HEK293 (cell line): ENCODE measurements around the gene SLCO1B3.

Experiments
- CTCF ChIA-PET: fragments of 350-600 bp; formaldehyde crosslinking; extraction: SDS; loops from one replicate; lab custom pipeline; 2021; ENCODE audit warnings: antibody characterized with exemption; lab: Yijun Ruan, JAX
- POLR2A ChIA-PET: fragments of 300-600 bp; formaldehyde crosslinking; extraction: SDS; loops from one replicate; lab custom pipeline; 2020; ENCODE audit warnings: antibody characterized with exemption, inconsistent platforms; lab: Yijun Ruan, JAX
- H3K27ac ChIP-seq: fragments of 200-500 bp; sonication (Bioruptor generic); 2 replicates; pipeline ENCODE4 v1.5.1; 2014; ENCODE audit warnings: low read depth, low read length, control low read depth, inconsistent platforms; ENCODE audit errors: extremely low read depth
- H3K36me3 ChIP-seq, 2 experiments: fragments of 200-500 bp in 1 of 2; sonication (Bioruptor generic) in 1 of 2; 1 replicate in 1 of 2; 2 replicates in 1 of 2; pipeline ENCODE4 v1.5.1; 2014 to 2017; ENCODE audit warnings: inconsistent platforms in 2 of 2, low read length in 2 of 2; ENCODE audit not compliant: control insufficient read depth in 2 of 2, insufficient read depth in 1 of 2
- H3K4me1 ChIP-seq: fragments of 200-500 bp; sonication (Bioruptor generic); 2 replicates; pipeline ENCODE4 v1.5.1; 2014; ENCODE audit warnings: mild to moderate bottlenecking, low read length, inconsistent platforms; ENCODE audit not compliant: control insufficient read depth, insufficient read depth
- H3K4me3 ChIP-seq: 2 replicates; pipeline ENCODE4 v1.5.1; 2011; ENCODE audit warnings: low read depth, mild to moderate bottlenecking, control low read depth, low read length, moderate library complexity
- H3K9me3 ChIP-seq: fragments of 200-500 bp; sonication (Bioruptor generic); 2 replicates; pipeline ENCODE4 v1.5.1; 2014; ENCODE audit warnings: low read depth, low read length, inconsistent platforms; ENCODE audit not compliant: control insufficient read depth, insufficient read depth
- IKZF3 ChIP-seq: fragments of 450-650 bp; IDR thresholded peaks from 2 replicates; pipeline ENCODE4 v1.5.0; 2018; ENCODE audit warnings: missing biosample characterization, mild to moderate bottlenecking, missing genetic modification characterization, moderate library complexity
- ZBTB17 ChIP-seq: fragments of 450-650 bp; formaldehyde crosslinking; IDR thresholded peaks from 2 replicates; pipeline ENCODE4 v1.5.1; 2016; ENCODE audit warnings: missing biosample characterization, missing genetic modification characterization
- ZNF292 ChIP-seq: fragments of 450-650 bp; formaldehyde crosslinking; IDR thresholded peaks from 2 replicates; pipeline ENCODE4 v1.5.1; 2016; ENCODE audit warnings: low read depth, missing biosample characterization, missing genetic modification characterization, borderline replicate concordance
- ZNF529 ChIP-seq: fragments of 450-650 bp; formaldehyde crosslinking; IDR thresholded peaks from 2 replicates; pipeline ENCODE4 v1.5.1; 2017; ENCODE audit warnings: missing genetic modification characterization, missing biosample characterization; ENCODE audit not compliant: insufficient replicate concordance
- ZNF571 ChIP-seq: fragments of 450-650 bp; formaldehyde crosslinking; IDR thresholded peaks from 2 replicates; pipeline ENCODE4 v1.5.0; 2017; ENCODE audit warnings: missing biosample characterization, missing genetic modification characterization
- ZNF610 ChIP-seq: fragments of 450-650 bp; formaldehyde crosslinking; IDR thresholded peaks from 2 replicates; pipeline ENCODE4 v1.5.1; 2016; ENCODE audit warnings: missing biosample characterization, missing genetic modification characterization, borderline replicate concordance
- ZNF747 ChIP-seq: fragments of 450-650 bp; formaldehyde crosslinking; IDR thresholded peaks from 2 replicates; pipeline ENCODE4 v1.5.1; 2016; ENCODE audit warnings: missing biosample characterization, missing genetic modification characterization
- ZNF792 ChIP-seq: fragments of 450-650 bp; formaldehyde crosslinking; IDR thresholded peaks from 2 replicates; pipeline ENCODE4 v1.5.1; 2016; ENCODE audit warnings: missing biosample characterization, missing genetic modification characterization
- TF ChIP-seq, protein P1 (sequence below): fragments of 450-650 bp; formaldehyde crosslinking; IDR thresholded peaks from 2 replicates; pipeline ENCODE4 v1.5.1; 2016; ENCODE audit warnings: missing biosample characterization, missing genetic modification characterization
- TF ChIP-seq, protein P2 (sequence below): IDR thresholded peaks from 2 replicates; pipeline ENCODE4 v1.6.1; 2011; ENCODE audit warnings: mild to moderate bottlenecking, low read depth, low read length, borderline replicate concordance
- TF ChIP-seq, protein P3 (sequence below): fragments of 450-650 bp; formaldehyde crosslinking; IDR thresholded peaks from 2 replicates; pipeline ENCODE4; 2016; ENCODE audit warnings: missing biosample characterization, missing genetic modification characterization

SLCO1B3 gene

GRCh38 chr12:20963303-20963702 is 152.8 kb downstream of the SLCO1B3 start (continued):
- TF ChIP-seq, protein P1, sequence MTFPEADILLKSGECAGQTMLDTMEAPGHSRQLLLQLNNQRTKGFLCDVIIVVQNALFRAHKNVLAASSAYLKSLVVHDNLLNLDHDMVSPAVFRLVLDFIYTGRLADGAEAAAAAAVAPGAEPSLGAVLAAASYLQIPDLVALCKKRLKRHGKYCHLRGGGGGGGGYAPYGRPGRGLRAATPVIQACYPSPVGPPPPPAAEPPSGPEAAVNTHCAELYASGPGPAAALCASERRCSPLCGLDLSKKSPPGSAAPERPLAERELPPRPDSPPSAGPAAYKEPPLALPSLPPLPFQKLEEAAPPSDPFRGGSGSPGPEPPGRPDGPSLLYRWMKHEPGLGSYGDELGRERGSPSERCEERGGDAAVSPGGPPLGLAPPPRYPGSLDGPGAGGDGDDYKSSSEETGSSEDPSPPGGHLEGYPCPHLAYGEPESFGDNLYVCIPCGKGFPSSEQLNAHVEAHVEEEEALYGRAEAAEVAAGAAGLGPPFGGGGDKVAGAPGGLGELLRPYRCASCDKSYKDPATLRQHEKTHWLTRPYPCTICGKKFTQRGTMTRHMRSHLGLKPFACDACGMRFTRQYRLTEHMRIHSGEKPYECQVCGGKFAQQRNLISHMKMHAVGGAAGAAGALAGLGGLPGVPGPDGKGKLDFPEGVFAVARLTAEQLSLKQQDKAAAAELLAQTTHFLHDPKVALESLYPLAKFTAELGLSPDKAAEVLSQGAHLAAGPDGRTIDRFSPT (tag by site-specific recombination): no peak
- TF ChIP-seq ZNF747 (tag by site-specific recombination) (no peak), ZNF792 (tag by site-specific recombination) (no peak), ZNF529 (tag by site-specific recombination) (no peak), IKZF3 (no peak)
- TF ChIP-seq, protein P2, sequence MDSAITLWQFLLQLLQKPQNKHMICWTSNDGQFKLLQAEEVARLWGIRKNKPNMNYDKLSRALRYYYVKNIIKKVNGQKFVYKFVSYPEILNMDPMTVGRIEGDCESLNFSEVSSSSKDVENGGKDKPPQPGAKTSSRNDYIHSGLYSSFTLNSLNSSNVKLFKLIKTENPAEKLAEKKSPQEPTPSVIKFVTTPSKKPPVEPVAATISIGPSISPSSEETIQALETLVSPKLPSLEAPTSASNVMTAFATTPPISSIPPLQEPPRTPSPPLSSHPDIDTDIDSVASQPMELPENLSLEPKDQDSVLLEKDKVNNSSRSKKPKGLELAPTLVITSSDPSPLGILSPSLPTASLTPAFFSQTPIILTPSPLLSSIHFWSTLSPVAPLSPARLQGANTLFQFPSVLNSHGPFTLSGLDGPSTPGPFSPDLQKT: no peak

DNA sequence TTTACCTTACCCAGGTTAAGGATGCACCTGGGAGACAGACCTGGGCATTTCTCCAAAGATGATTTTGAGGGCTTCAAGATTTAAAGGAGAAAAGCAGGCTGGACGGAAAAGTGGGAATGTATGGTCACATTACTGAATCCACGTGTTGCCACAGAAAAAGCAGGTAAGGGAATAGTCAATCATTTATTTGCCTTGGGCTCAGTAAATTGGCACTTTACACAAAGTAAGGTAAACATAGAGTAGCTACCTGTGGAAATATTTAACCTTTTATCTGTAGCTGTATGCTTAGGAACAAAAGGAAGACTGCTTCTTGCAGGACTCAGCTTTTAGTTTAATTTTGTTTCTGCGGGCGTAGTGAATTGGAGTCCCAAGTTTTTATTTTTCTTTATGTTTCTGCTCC is 153.3 kb downstream of the SLCO1B3 start:
- Histone ChIP-seq H3K9me3 (no peaks in the 10 kb centered on the region), H3K4me3 (no peak overlapping the region), H3K4me1 (no peaks in the 10 kb centered on the region), H3K36me3 (no peaks in the 10 kb centered on the region), H3K27ac (no peak overlapping the region)
- POLR2A ChIA-PET: no interaction called here
- TF ChIP-seq ZNF610 (tag by site-specific recombination): no peak
- TF ChIP-seq ZNF571 (tag by site-specific recombination): no peak
- TF ChIP-seq ZNF292 (tag by site-specific recombination): no peak
- TF ChIP-seq, protein P3, sequence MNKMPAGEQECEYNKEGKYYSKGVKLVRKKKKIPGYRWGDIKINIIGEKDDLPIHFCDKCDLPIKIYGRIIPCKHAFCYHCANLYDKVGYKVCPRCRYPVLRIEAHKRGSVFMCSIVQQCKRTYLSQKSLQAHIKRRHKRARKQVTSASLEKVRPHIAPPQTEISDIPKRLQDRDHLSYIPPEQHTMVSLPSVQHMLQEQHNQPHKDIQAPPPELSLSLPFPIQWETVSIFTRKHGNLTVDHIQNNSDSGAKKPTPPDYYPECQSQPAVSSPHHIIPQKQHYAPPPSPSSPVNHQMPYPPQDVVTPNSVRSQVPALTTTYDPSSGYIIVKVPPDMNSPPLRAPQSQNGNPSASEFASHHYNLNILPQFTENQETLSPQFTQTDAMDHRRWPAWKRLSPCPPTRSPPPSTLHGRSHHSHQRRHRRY (tag by site-specific recombination): no peak
- TF ChIP-seq ZBTB17 (tag by site-specific recombination): no peak
- CTCF ChIA-PET: no interaction called here
